Lower leg skin (tissue), 3 donors: ENCODE results near the gene MEX3C.

Source experiments
- CTCF ChIP-seq, 3 donors: fragments of 450-650 bp; IDR thresholded peaks; one replicate each; pipeline ENCODE4 v1.5.1; 2016; ENCODE audit warnings: antibody characterized with exemption in 3 of 3, mild to moderate bottlenecking in 3 of 3, moderate library complexity in 2 of 3
- POLR2A ChIP-seq, 2 donors: fragments of 450-650 bp; IDR thresholded peaks; one replicate each; pipeline ENCODE4 v1.6.1; 2016 to 2017; ENCODE audit warnings: antibody characterized with exemption in 2 of 2, mild to moderate bottlenecking in 1 of 2, moderate library complexity in 1 of 2

- TF ChIP-seq CTCF (IDR thresholded peaks at IDR 0.05) (no peak), POLR2A (IDR thresholded peaks at IDR 0.05) (no peak)
Observed at GRCh38 chr18:51192026-51192425, 5.5 kb downstream of the MEX3C start.
